Measurements from ENCODE around the gene CDKAL1.
"Not testable (repeated sequence)": the region's sequence is repeated elsewhere in the genome, so short reads cannot be mapped to it uniquely, and the experiment has no call there.

CDKAL1 gene

DNA sequence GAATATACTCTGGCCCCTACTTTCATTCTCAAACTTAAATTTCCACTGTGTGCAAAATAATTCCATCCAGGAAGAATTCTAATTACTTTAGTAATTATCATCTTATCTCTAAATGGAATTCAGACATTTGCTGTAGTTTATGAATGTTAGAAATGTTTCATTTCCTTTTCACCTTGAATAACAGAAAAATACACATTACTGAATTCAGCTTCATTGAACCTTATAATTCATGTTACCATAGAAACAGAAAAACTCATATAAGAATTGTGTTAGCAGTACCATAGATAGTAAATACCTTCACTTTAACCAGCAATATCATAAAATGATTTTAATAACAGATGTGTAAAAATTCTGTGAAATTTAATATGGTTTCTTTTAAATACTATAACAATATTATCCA lies 514.9 kb downstream of the CDKAL1 start:
- Histone ChIP-seq H3K4me3 (replicated peaks; ENCODE audit: low read depth, low read length) (no peak overlapping the region), H3K36me3 (ENCODE audit: control insufficient read depth, insufficient read depth, low read length) (no peaks in the 10 kb centered on the region), H3K27me3 (replicated peaks; ENCODE audit: control insufficient read depth, insufficient read depth, low read length) (no peaks in the 10 kb centered on the region)
- no peak for DNase-seq (ENCODE audit: extremely low read depth, insufficient read length)
- TF ChIP-seq, protein P1, sequence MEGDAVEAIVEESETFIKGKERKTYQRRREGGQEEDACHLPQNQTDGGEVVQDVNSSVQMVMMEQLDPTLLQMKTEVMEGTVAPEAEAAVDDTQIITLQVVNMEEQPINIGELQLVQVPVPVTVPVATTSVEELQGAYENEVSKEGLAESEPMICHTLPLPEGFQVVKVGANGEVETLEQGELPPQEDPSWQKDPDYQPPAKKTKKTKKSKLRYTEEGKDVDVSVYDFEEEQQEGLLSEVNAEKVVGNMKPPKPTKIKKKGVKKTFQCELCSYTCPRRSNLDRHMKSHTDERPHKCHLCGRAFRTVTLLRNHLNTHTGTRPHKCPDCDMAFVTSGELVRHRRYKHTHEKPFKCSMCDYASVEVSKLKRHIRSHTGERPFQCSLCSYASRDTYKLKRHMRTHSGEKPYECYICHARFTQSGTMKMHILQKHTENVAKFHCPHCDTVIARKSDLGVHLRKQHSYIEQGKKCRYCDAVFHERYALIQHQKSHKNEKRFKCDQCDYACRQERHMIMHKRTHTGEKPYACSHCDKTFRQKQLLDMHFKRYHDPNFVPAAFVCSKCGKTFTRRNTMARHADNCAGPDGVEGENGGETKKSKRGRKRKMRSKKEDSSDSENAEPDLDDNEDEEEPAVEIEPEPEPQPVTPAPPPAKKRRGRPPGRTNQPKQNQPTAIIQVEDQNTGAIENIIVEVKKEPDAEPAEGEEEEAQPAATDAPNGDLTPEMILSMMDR (IDR thresholded peaks at IDR 0.05; ENCODE audit: insufficient read depth, low read length, poor library complexity, severe bottlenecking) = no peak

DNA sequence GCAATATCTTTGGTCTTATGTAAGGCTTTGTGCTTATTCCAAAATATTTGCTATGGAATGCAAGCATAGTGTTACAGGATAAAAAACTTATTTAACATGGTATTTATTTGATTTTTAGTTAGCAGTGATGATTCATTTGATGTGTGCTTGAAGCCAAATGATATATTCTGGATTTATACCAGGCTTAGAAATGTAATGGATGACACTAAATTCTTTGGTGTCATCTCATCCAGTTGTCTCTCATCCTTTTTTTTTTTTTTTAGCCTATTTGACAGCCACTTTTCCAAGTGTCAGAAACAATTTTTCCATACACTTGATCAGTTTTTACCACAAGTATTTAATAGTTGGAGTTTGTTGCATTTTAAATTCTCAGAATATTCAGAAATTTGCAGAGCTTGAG lies 515.3 kb downstream of the CDKAL1 start:
- no peaks in the 10 kb centered on the region for H3K36me3 ChIP-seq (ENCODE audit: control insufficient read depth, insufficient read depth, low read length)
- TF ChIP-seq, protein P1 (IDR thresholded peaks at IDR 0.05; ENCODE audit: insufficient read depth, low read length, poor library complexity, severe bottlenecking) = no peak
- no peaks in the 10 kb centered on the region for H3K27me3 ChIP-seq (replicated peaks; ENCODE audit: control insufficient read depth, insufficient read depth, low read length)
- no peak overlapping the region for H3K4me3 ChIP-seq (replicated peaks; ENCODE audit: low read depth, low read length)
- no peak for DNase-seq (ENCODE audit: extremely low read depth, insufficient read length)

DNA sequence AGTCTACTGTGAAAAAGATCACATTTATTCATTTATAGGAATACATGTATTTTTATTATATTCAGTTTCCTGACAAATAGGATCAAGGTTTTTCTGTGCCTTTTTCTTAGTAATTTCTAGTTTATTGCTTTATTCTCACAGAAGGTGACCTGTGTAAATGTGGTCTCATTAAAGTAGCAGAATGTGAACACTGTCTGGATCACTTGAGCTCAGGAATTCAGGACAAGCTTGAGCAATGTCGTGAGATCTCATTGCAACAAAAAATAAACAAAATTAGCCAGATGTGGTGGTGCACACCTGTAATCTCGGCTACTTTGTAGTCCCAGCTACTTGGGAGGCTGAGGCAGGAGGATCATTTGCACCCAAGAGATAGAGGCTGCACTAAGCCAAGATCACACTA lies 516.7 kb downstream of the CDKAL1 start:
- no peak for DNase-seq (ENCODE audit: extremely low read depth, insufficient read length)
- Histone ChIP-seq H3K36me3 (ENCODE audit: control insufficient read depth, insufficient read depth, low read length) (no peaks in the 10 kb centered on the region), H3K27me3 (replicated peaks; ENCODE audit: control insufficient read depth, insufficient read depth, low read length) (no peaks in the 10 kb centered on the region), H3K4me3 (replicated peaks; ENCODE audit: low read depth, low read length) (no peak overlapping the region)
- TF ChIP-seq, protein P1 (IDR thresholded peaks at IDR 0.05; ENCODE audit: insufficient read depth, low read length, poor library complexity, severe bottlenecking) = no peak

DNA sequence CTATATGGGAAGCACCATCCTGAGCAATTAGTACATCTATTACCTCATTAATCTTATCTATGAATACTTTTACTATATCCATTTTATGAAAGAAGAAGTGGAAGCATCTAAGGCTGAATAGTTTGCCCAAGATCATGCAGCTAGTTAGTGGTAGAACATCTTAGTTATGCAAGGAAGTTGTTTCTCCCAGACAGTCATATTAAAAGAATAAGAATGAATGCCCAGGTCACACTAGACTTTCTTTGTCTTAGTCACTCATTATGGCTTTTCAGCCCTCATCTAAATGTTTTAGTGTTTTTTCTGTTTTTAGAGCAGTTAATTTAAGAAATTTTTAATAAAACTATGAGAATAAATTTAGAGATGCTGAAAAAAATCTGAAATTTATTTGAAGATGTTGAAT lies 517.5 kb downstream of the CDKAL1 start:
- no peak overlapping the region for H3K4me3 ChIP-seq (replicated peaks; ENCODE audit: low read depth, low read length)
- H3K36me3 ChIP-seq (ENCODE audit: control insufficient read depth, insufficient read depth, low read length) = no peaks in the 10 kb centered on the region
- no peak for DNase-seq (ENCODE audit: extremely low read depth, insufficient read length)
- H3K27me3 ChIP-seq (replicated peaks; ENCODE audit: control insufficient read depth, insufficient read depth, low read length) = no peaks in the 10 kb centered on the region
- TF ChIP-seq, protein P1 (IDR thresholded peaks at IDR 0.05; ENCODE audit: insufficient read depth, low read length, poor library complexity, severe bottlenecking) = no peak

DNA sequence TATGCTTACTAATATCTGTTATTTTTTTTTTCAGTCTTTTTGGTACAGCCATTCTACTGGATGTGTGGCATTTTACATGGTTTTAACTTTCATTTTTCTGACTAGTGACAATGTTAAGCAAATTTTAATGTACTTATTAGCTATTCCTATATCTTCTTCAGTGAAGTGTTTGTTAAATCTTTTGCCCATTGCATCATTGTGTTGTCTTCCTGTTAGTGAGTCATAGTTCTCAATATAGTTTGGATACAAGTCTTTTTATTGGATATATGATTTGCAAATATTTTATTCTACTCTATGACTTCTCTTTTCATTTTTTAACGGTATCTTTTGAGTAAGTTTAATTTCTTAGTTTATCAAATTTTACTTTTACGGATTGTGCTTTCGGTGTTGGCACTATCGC lies 519.4 kb downstream of the CDKAL1 start:
- TF ChIP-seq, protein P1 (IDR thresholded peaks at IDR 0.05; ENCODE audit: insufficient read depth, low read length, poor library complexity, severe bottlenecking) = no peak
- Histone ChIP-seq H3K36me3 (ENCODE audit: control insufficient read depth, insufficient read depth, low read length) (no peaks in the 10 kb centered on the region), H3K27me3 (replicated peaks; ENCODE audit: control insufficient read depth, insufficient read depth, low read length) (no peaks in the 10 kb centered on the region), H3K4me3 (replicated peaks; ENCODE audit: low read depth, low read length) (no peak overlapping the region)
- no peak for DNase-seq (ENCODE audit: extremely low read depth, insufficient read length)

DNA sequence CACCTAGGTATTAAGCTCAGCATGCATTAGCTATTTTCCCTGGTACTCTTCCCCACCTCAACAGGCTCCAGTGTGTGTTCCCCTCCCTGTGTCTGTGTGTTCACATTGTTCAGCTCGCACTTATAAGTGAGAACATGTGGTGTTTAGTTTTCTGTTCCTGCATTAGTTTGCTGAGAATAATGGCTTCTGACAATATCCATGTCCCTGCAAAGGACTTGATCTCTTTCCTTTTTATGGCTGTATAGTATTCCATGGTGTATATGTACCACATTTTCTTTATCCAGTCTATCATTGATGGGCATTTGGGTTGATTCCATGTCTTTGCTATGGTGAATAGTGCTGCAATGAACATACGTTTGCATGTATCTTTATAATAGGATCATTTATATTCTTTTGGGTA lies 521.2 kb downstream of the CDKAL1 start:
- not testable (repeated sequence) for H3K36me3 ChIP-seq (ENCODE audit: control insufficient read depth, insufficient read depth, low read length); H3K27me3 ChIP-seq (replicated peaks; ENCODE audit: control insufficient read depth, insufficient read depth, low read length); DNase-seq (ENCODE audit: extremely low read depth, insufficient read length); H3K4me3 ChIP-seq (replicated peaks; ENCODE audit: low read depth, low read length)
